ENCODE results near the gene METTL25B. TPM values are rescaled to one million over a fixed set of nuclear protein-coding genes. Genes with fewer than 3 reads are reported as not detected.

Gene METTL25B
- total and polyA plus RNA-seq, 4 donors: 6.9 to 13.5 (median 11.5) TPM

DNA sequence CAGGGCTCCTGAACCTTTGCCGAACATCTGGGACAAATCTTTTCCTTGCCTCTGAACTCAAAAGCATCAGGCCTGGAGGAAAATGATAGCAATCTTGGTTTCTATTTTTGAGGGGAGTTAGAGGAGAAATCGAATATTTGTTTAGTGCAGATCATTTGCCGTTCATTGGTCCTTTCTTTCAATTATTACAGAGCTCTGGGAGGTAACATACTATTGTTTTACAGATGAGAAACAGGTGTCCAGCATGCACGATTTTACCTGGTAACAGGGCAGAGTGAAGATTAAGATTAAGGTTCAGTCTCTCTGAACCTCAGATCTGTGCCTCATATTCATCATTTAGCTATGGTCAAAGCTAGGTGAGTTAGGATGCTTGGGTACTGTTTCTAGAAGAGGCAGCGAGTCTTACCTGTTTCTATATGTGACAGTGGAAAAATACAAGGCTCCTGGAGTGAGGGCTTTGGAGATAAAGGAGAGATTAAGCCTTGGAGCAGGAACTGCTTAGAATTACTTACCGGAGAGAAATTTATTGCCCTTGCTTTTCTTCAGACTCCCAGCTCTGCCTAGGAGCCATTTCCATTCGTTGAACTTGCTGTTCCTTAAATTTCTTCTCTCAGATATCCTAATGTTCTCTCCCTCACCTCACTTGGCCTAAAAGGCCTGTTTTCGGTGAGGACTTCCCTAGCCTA, 40.5 kb downstream of the METTL25B start:
- no peak for DNase-seq (ENCODE audit: low spot score)
- H3K27me3 ChIP-seq (ENCODE audit: control insufficient read depth in 4 of 4, insufficient read depth in 4 of 4, low read length in 3 of 4): no peaks in the 10 kb centered on the region
- H3K27ac ChIP-seq (ENCODE audit: low read depth in 1 of 2, low read length in 2 of 2): peak overlapping the region in 1 of 2 donors; percentile 92
- H3K4me3 ChIP-seq (ENCODE audit: low read depth in 1 of 3, low read length in 3 of 3): peak overlapping the region; percentile 72 to 98 (median 92)
- H3K4me1 ChIP-seq (ENCODE audit: control insufficient read depth in 4 of 4, insufficient read depth in 4 of 4, low read length in 3 of 4): peaks cover 4 to 29% (median 27%) of the 10 kb centered on the region in 4 donors
- peak overlapping the region; percentile 92 to 95 for H3K9ac ChIP-seq (ENCODE audit: low read depth in 1 of 2, low read length in 2 of 2)
- TF ChIP-seq EGR1 (IDR thresholded peaks at IDR 0.05; ENCODE audit: low read depth in 2 of 2): no peak
- no peak for TF ChIP-seq RXRA (IDR thresholded peaks at IDR 0.05)
- no peak for TF ChIP-seq HNF4A (conservative IDR thresholded peaks at IDR 0.05)
- TF ChIP-seq, protein P1, sequence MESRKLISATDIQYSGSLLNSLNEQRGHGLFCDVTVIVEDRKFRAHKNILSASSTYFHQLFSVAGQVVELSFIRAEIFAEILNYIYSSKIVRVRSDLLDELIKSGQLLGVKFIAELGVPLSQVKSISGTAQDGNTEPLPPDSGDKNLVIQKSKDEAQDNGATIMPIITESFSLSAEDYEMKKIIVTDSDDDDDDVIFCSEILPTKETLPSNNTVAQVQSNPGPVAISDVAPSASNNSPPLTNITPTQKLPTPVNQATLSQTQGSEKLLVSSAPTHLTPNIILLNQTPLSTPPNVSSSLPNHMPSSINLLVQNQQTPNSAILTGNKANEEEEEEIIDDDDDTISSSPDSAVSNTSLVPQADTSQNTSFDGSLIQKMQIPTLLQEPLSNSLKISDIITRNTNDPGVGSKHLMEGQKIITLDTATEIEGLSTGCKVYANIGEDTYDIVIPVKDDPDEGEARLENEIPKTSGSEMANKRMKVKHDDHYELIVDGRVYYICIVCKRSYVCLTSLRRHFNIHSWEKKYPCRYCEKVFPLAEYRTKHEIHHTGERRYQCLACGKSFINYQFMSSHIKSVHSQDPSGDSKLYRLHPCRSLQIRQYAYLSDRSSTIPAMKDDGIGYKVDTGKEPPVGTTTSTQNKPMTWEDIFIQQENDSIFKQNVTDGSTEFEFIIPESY (IDR thresholded peaks at IDR 0.05): no peak
- no peak for TF ChIP-seq FOXA2 (IDR thresholded peaks at IDR 0.05)
- TF ChIP-seq GABPA (IDR thresholded peaks at IDR 0.05 in 1 of 2, conservative IDR thresholded peaks at IDR 0.05 in 1 of 2): no peak
- TF ChIP-seq, protein P2, sequence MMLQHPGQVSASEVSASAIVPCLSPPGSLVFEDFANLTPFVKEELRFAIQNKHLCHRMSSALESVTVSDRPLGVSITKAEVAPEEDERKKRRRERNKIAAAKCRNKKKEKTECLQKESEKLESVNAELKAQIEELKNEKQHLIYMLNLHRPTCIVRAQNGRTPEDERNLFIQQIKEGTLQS (IDR thresholded peaks at IDR 0.05): no peak
- TF ChIP-seq, protein P3, sequence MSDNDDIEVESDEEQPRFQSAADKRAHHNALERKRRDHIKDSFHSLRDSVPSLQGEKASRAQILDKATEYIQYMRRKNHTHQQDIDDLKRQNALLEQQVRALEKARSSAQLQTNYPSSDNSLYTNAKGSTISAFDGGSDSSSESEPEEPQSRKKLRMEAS (IDR thresholded peaks at IDR 0.05): no peak
- no peak for TF ChIP-seq NR2F2 (IDR thresholded peaks at IDR 0.05)
- TF ChIP-seq FOXA1 (IDR thresholded peaks at IDR 0.05): no peak
- TF ChIP-seq HNF4G (IDR thresholded peaks at IDR 0.05): no peak
- no peak for TF ChIP-seq RAD21 (IDR thresholded peaks at IDR 0.05)
- no peaks in the 10 kb centered on the region for H3K9me3 ChIP-seq (ENCODE audit: control insufficient read depth in 4 of 4, low read length in 3 of 4)
- WGBS: 33% methylated on average over 8 of the region's 8 CpGs
- peaks cover 0 to 7% (median under 1%) of the 10 kb centered on the region in 4 donors for H3K36me3 ChIP-seq (ENCODE audit: control insufficient read depth in 4 of 4, insufficient read depth in 3 of 4, low read depth in 1 of 4, low read length in 3 of 4)

DNA sequence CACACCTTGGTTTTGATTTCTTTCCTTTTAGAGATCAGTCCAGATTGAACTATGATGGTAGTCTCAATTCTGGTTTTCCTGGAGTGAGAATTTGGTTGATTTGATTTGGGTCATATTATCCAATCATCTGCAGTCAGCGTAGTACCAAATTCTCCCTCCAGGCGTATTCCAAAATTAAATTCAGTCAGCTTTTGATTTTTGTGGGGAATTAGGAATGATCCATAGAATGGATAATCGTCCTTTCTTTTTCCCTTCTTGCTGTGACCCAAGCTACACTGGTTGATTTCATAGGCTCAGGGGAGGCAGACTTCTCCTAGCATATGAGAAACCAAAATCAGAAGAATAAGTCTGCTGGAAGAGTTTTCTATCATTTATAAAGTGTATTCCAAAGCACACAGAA, 44.0 kb downstream of the METTL25B start:
- TF ChIP-seq RXRA (IDR thresholded peaks at IDR 0.05) (no peak), RAD21 (IDR thresholded peaks at IDR 0.05) (no peak), TAF1 (conservative IDR thresholded peaks at IDR 0.05) (no peak), YY1 (IDR thresholded peaks at IDR 0.05) (no peak), FOXA2 (IDR thresholded peaks at IDR 0.05) (no peak), SP1 (IDR thresholded peaks at IDR 0.05) (no peak), HNF4G (IDR thresholded peaks at IDR 0.05) (no peak), GABPA (IDR thresholded peaks at IDR 0.05 in 1 of 2, conservative IDR thresholded peaks at IDR 0.05 in 1 of 2) (no peak), HNF4A (conservative IDR thresholded peaks at IDR 0.05) (no peak)
- TF ChIP-seq, protein P4, sequence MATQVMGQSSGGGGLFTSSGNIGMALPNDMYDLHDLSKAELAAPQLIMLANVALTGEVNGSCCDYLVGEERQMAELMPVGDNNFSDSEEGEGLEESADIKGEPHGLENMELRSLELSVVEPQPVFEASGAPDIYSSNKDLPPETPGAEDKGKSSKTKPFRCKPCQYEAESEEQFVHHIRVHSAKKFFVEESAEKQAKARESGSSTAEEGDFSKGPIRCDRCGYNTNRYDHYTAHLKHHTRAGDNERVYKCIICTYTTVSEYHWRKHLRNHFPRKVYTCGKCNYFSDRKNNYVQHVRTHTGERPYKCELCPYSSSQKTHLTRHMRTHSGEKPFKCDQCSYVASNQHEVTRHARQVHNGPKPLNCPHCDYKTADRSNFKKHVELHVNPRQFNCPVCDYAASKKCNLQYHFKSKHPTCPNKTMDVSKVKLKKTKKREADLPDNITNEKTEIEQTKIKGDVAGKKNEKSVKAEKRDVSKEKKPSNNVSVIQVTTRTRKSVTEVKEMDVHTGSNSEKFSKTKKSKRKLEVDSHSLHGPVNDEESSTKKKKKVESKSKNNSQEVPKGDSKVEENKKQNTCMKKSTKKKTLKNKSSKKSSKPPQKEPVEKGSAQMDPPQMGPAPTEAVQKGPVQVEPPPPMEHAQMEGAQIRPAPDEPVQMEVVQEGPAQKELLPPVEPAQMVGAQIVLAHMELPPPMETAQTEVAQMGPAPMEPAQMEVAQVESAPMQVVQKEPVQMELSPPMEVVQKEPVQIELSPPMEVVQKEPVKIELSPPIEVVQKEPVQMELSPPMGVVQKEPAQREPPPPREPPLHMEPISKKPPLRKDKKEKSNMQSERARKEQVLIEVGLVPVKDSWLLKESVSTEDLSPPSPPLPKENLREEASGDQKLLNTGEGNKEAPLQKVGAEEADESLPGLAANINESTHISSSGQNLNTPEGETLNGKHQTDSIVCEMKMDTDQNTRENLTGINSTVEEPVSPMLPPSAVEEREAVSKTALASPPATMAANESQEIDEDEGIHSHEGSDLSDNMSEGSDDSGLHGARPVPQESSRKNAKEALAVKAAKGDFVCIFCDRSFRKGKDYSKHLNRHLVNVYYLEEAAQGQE (IDR thresholded peaks at IDR 0.05): no peak
- TF ChIP-seq, protein P2 (IDR thresholded peaks at IDR 0.05): no peak
- TF ChIP-seq, protein P3 (IDR thresholded peaks at IDR 0.05): no peak
- H3K27me3 ChIP-seq (ENCODE audit: control insufficient read depth in 4 of 4, insufficient read depth in 4 of 4, low read length in 3 of 4): no peaks in the 10 kb centered on the region
- 93% methylated on average over 3 of the region's 3 CpGs for WGBS
- no peak overlapping the region for H3K27ac ChIP-seq (ENCODE audit: low read depth in 1 of 2, low read length in 2 of 2)
- H3K36me3 ChIP-seq (ENCODE audit: control insufficient read depth in 4 of 4, insufficient read depth in 3 of 4, low read depth in 1 of 4, low read length in 3 of 4): peaks cover 0 to 7% (median under 1%) of the 10 kb centered on the region in 4 donors
- H3K9me3 ChIP-seq (ENCODE audit: control insufficient read depth in 4 of 4, low read length in 3 of 4): no peaks in the 10 kb centered on the region
- no peak overlapping the region for H3K9ac ChIP-seq (ENCODE audit: low read depth in 1 of 2, low read length in 2 of 2)
- H3K4me3 ChIP-seq (ENCODE audit: low read depth in 1 of 3, low read length in 3 of 3): no peak overlapping the region
- DNase-seq (ENCODE audit: low spot score): no peak
- H3K4me1 ChIP-seq (ENCODE audit: control insufficient read depth in 4 of 4, insufficient read depth in 4 of 4, low read length in 3 of 4): peaks cover 4 to 18% (median 16%) of the 10 kb centered on the region in 4 donors

All from liver (tissue), 9 donors.